WERI-Rb-1 (cell line): ENCODE data around the gene PDGFC.
A peak's percentile ranks its signal among the peaks of the same experiment; 100 is the strongest.

Experiments used
- DNase-seq: peaks from one replicate; pipeline ENCODE4 v3.0.0-alpha.2; 2020
- H3K27ac ChIP-seq: fragments of 250-450 bp; sonication (Bioruptor Pico); 2 replicates; pipeline ENCODE4 v1.5.1; 2020; ENCODE audit warnings: mild to moderate bottlenecking, moderate library complexity
- H3K27me3 ChIP-seq: fragments of 250-450 bp; sonication (Bioruptor Pico); 2 replicates; pipeline ENCODE4 v1.5.1; 2021; ENCODE audit warnings: mild to moderate bottlenecking, low read depth, moderate library complexity; ENCODE audit not compliant: insufficient read depth, severe bottlenecking
- H3K36me3 ChIP-seq: fragments of 250-450 bp; sonication (Bioruptor Pico); 2 replicates; pipeline ENCODE4 v1.5.1; 2020; ENCODE audit warnings: mild to moderate bottlenecking, moderate library complexity
- H3K4me3 ChIP-seq: 2 replicates; pipeline ENCODE4 v1.5.1; 2011; ENCODE audit warnings: low read depth, mild to moderate bottlenecking, control low read depth, low read length
- H3K9me3 ChIP-seq: fragments of 250-450 bp; sonication (Bioruptor Pico); 2 replicates; pipeline ENCODE4 v1.5.1; 2021; ENCODE audit warnings: mild to moderate bottlenecking, moderate library complexity; ENCODE audit not compliant: severe bottlenecking
- TF ChIP-seq, protein P1 (sequence below): IDR thresholded peaks from 2 replicates; pipeline ENCODE4 v1.5.1; 2011; ENCODE audit warnings: low read depth, mild to moderate bottlenecking, control low read depth, inconsistent platforms, low read length

Gene PDGFC

DNA sequence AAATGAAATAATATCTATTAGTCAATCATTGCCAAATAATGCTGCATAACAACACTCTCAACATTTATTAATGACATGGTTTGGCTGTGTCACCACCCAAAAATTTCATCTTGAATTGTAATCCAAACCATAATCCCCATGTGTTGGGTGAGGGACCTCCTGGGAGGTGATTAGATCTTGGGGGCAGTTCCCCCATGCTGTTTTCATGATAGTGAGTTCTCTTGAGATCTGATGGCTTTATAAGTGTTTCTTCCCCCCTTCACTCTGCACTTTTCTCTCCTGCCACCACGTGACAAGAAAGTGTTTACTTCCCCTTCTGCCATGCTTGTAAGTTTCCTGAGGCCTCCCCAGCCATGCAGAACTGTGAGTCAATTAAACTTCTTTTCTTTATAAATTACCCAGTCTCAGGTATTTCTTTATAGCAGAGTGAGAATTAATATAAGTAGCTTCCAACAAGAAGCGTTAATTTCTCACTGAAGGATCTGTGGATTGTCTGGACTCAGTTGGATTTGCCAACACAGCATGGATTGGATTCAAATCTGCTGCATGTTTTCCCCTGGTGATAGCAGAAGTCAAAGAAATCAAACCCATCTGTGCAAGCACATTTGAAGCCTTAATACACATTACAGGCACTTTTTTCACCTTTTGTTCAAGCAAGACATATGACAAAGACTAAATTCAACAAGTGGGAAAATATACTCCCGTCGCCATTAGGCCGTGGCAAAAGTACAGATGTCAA lies 216.6 kb downstream of the PDGFC start:
- TF ChIP-seq, protein P1, sequence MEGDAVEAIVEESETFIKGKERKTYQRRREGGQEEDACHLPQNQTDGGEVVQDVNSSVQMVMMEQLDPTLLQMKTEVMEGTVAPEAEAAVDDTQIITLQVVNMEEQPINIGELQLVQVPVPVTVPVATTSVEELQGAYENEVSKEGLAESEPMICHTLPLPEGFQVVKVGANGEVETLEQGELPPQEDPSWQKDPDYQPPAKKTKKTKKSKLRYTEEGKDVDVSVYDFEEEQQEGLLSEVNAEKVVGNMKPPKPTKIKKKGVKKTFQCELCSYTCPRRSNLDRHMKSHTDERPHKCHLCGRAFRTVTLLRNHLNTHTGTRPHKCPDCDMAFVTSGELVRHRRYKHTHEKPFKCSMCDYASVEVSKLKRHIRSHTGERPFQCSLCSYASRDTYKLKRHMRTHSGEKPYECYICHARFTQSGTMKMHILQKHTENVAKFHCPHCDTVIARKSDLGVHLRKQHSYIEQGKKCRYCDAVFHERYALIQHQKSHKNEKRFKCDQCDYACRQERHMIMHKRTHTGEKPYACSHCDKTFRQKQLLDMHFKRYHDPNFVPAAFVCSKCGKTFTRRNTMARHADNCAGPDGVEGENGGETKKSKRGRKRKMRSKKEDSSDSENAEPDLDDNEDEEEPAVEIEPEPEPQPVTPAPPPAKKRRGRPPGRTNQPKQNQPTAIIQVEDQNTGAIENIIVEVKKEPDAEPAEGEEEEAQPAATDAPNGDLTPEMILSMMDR = no peak
- Histone ChIP-seq H3K36me3 (no peaks in the 10 kb centered on the region), H3K27me3 (no peaks in the 10 kb centered on the region), H3K27ac (no peak overlapping the region), H3K9me3 (no peaks in the 10 kb centered on the region), H3K4me3 (no peak overlapping the region)
- no peak for DNase-seq

DNA sequence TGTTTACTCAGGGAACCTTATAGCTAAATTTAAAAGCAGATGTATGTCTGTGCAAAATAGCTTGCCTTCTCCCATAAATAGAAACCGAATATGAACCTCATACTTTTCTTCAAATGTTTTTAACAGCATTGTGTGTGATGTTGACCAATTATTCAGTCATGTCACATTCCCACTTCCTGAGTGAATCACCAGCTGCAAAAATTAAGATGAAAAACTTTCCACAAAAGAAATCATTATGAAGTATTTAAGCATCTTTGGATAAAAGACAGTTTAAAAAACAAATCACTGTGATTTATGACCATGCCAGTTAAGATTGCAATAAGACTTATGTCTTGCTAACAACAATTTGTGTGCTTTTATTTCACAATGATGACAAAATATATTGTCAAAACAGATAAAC lies 220.1 kb downstream of the PDGFC start:
- TF ChIP-seq, protein P1 = no peak

DNA sequence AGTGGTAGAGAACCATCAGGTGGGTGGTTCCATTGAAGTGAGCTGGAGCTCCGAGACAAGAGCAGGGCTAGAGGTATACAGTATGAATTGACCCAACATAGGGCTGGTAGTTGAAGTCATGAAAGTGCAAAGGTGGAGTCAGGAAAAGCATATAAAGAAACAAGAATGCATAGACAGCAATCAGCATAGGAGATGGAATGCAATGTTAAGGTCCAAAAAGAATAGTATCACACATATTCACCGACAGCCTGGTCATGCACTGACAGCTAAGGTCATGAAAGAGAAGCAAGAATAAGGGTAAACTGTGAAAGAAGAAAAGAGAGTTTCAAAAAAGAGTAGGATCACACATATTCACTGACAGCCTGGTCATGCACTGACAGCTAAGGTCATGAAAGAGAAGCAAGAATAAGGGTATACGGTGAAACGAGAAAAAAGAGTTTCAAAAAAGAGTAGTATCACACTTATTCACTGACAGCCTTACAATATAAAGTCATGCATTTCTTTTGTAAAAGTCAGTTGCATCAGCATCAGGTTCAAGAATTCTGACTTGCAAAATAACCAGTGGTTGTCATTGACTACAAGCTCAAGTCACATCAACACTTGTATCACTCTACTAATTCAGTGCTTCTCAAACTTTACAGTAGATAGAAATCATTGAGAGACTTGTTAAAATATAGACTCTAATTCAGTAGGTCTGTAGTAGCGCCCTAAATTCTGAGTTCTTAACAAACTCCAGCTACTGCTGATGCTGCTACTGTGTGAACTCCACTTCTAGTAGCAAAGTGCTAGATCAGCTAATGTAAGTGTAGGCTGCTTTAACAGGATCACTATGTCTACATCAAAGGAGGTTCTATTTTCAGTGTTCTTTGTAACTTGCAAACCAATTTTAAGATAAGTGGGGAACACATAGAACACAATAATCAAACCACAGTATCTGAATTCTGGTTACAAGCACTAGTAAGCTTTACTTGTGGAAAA lies 221.9 kb downstream of the PDGFC start:
- no peaks in the 10 kb centered on the region for H3K36me3 ChIP-seq
- DNase-seq = no peak
- H3K27me3 ChIP-seq = no peaks in the 10 kb centered on the region
- H3K9me3 ChIP-seq = no peaks in the 10 kb centered on the region
- no peak overlapping the region for H3K27ac ChIP-seq
- TF ChIP-seq, protein P1 = no peak
- H3K4me3 ChIP-seq = no peak overlapping the region

More for the DNA sequence above, 220.1 kb downstream of the PDGFC start:
- Histone ChIP-seq H3K27me3 (no peaks in the 10 kb centered on the region), H3K36me3 (no peaks in the 10 kb centered on the region), H3K4me3 (no peak overlapping the region), H3K9me3 (no peaks in the 10 kb centered on the region), H3K27ac (no peak overlapping the region)
- DNase-seq = no peak

DNA sequence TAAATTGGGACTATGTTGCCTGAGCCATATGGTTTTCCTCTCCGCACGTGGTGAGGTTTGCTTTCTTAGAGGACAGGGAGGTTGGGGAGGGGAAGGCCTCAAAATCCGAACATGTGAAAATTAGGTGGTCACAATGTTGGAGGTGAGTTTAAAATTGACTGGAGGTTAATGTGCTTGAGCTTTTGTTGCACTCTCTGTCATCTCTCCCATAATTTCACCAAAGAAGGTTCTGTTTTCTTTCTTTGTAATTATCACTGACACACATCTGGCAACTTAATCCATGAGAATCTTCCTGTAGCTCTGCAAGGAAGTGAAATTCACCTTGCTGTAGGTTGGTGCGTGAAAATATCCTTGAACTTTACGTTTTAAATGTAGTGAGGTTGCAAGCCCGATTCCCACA lies 225.5 kb downstream of the PDGFC start:
- DNase-seq = no peak
- no peaks in the 10 kb centered on the region for H3K36me3 ChIP-seq
- H3K27ac ChIP-seq = no peak overlapping the region
- TF ChIP-seq, protein P1 = no peak
- no peaks in the 10 kb centered on the region for H3K9me3 ChIP-seq
- no peak overlapping the region for H3K4me3 ChIP-seq
- H3K27me3 ChIP-seq = no peaks in the 10 kb centered on the region

DNA sequence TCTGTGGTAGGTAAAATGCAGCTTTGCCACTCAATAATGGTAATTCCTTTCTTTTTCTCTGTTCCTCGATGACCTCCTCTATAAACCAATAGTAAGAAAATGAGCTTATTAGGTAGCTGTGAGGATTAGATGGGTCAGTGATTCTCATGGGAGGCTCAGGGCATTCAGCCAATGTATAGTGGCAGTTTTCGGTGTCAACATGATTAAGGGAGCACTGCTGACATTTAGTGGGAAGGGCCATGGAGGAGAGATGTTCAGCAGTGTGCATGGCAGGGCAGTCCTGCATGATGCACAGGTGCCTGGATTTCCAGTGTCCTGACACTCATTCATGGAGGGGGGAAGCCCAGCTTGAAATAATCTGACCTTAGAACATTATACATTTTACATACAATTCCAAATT lies 232.8 kb downstream of the PDGFC start:
- Histone ChIP-seq H3K36me3 (no peaks in the 10 kb centered on the region), H3K27ac (no peak overlapping the region), H3K9me3 (peaks cover 3% of the 10 kb centered on the region), H3K4me3 (no peak overlapping the region), H3K27me3 (no peaks in the 10 kb centered on the region)
- peak; percentile 51 for DNase-seq
- TF ChIP-seq, protein P1 = no peak
